Small intestine (tissue), 7 donors: ENCODE data around the gene RHOH. TPM values are rescaled to one million over a fixed set of nuclear protein-coding genes. Genes with fewer than 3 reads are reported as not detected.

Experiments used
- DNase-seq, 2 donors: peaks; one replicate each; pipeline versions ENCODE4 v3.0.0 to v3.0.0-alpha.2; 2013
- FAIRE-seq: peaks from 2 replicates; lab custom pipeline; 2012; peaks lifted over from hg19 to GRCh38; lab: Jason Lieb, UNC
- H3K27ac ChIP-seq, 3 donors: one replicate each; pipeline ENCODE4 v1.5.1; 2013; ENCODE audit warnings: low read length in 2 of 3, mild to moderate bottlenecking in 2 of 3, control low read depth in 1 of 3, inconsistent platforms in 1 of 3, low read depth in 1 of 3, moderate library complexity in 1 of 3
- H3K27me3 ChIP-seq, 3 donors: one replicate each; pipeline ENCODE4 v1.6.1; 2013; ENCODE audit warnings: low read length in 3 of 3, inconsistent platforms in 1 of 3; ENCODE audit not compliant: control insufficient read depth in 3 of 3, insufficient read depth in 3 of 3
- H3K36me3 ChIP-seq, 3 donors: one replicate each; pipeline ENCODE4 v1.6.1; 2013; ENCODE audit warnings: low read length in 3 of 3, inconsistent platforms in 1 of 3, low read depth in 1 of 3, mild to moderate bottlenecking in 1 of 3, moderate library complexity in 1 of 3; ENCODE audit not compliant: control insufficient read depth in 3 of 3, insufficient read depth in 2 of 3
- H3K4me1 ChIP-seq, 3 donors: one replicate each; pipeline ENCODE4 v1.6.1; 2013; ENCODE audit warnings: low read length in 2 of 3, inconsistent platforms in 1 of 3, low read depth in 1 of 3, mild to moderate bottlenecking in 1 of 3, moderate library complexity in 1 of 3; ENCODE audit not compliant: control insufficient read depth in 3 of 3, insufficient read depth in 2 of 3
- H3K4me3 ChIP-seq, 3 donors: one replicate each; pipeline ENCODE4 v1.5.1; 2013; ENCODE audit warnings: low read length in 3 of 3, control low read depth in 1 of 3, inconsistent platforms in 1 of 3, low read depth in 1 of 3, mild to moderate bottlenecking in 1 of 3, moderate library complexity in 1 of 3
- H3K9me3 ChIP-seq, 2 donors: one replicate each; pipeline ENCODE4 v1.6.1; 2013; ENCODE audit warnings: low read depth in 1 of 2, low read length in 1 of 2; ENCODE audit not compliant: control insufficient read depth in 2 of 2, insufficient read depth in 1 of 2
- WGBS, 3 donors: extraction: QIAGEN DNeasy Blood & Tissue Kit; methylation state at CpG; one replicate each; pipeline ENCODE4 v1.1.7; 2013; 5-methylcytosine and 5-hydroxymethylcytosine counted together
- polyA plus RNA-seq, 4 donors: library from polyadenylated mRNA; stranded (reverse) in 3 of 4; unstranded in 1 of 4; fragments of 200-250 nt in 3 of 4; fragments of 120-200 nt in 1 of 4; gene quantifications; one replicate each; pipeline versions ENCODE4 v1.2.1 to v1.2.3, GENCODE V29; 2013
- donor health status: healthy with polysubstance abuse.
- donor health status: control.
- donor health status: control.
- donor health status: Bipolar disorder and iron deficiency.
- donor health status: healthy.

The RHOH gene
- polyA plus RNA-seq, 4 donors, result 2.9 to 11.6 (median 3.7) TPM

DNA sequence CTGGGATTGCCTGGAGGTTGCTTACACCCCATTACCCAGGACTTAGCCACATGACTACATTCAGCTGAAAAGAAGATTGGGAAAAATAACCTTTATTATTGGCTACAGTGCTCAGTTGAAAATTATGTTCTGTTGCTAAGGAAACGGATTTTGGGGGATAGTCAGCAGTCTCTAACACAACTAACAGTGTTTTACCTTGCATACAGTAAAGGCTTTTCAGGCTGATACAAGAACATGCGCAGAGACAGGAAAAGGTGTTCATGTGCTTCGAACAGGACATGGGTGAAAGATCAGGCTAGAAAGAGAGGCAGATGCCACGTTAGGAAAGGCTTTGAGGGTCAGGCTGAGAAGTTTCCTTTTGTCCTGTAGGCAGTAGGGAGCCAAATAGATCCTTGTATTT, 14.8 kb upstream of the RHOH start:
- H3K9me3 ChIP-seq, result no peaks in the 10 kb centered on the region
- no peak overlapping the region for H3K4me3 ChIP-seq
- DNase-seq (no peak), FAIRE-seq (no peak)
- no peaks in the 10 kb centered on the region for H3K4me1 ChIP-seq
- no peak overlapping the region for H3K27ac ChIP-seq
- peaks cover 0 to 4% (median 0%) of the 10 kb centered on the region in 3 donors for H3K27me3 ChIP-seq
- no peaks in the 10 kb centered on the region for H3K36me3 ChIP-seq
- 77 to 83% (median 80%) methylated on average over 4 of the region's 4 CpGs for WGBS, 3 donors

DNA sequence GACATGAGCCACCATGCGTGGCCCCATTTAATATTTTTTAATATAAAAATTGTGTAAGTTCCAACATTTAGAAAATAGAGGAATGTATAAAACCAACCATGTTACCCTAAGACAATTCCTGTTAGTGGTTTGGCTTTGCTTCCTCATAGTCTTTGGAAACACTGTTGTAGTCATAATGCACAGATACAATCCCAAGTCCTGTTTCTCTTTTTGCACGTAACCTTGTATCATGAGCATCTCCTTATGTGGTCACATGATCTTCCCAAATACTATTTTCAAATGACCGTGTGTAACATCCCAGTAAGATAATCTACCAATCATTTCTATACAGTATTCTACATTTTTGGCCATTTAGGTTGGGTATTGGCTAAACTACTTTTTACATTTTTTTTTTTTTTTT, 13.9 kb upstream of the RHOH start:
- no peak for FAIRE-seq

DNA sequence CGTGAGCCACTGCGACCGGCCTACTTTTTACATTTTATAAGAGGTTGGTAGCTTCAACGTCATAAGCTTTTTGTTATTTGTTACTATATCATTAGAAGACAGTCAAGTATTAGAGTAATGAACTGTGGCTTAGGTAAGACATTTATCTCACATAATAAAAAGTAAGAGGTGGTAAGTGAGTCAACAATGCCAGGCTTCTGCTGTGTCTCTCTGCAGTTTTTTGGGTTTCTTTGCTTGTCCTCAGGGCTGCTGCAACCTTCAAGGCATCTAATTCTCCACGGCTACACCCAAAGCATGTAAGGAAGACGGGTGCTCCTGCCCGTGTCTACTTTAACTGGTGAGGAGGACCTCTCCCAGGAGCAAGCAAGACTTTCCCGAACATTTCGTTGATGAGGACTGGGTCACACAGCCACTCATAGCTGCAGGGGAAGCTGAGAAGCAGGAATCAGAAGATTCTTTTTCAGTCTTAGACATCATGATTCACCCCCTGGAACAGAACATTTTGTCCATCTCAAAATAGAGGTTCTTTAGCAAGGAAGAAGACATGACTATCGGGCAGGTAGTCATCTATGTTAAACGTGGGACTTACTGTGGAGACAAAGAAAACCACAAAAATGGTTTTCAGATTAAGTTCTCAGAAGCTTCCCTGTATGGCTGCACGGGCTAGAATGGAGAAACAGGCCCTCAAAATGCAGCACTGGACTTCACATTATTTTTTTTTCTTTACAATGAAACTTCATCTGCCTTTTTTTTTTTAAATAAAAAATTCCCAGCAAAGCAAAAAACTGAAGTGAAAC, 13.0 kb upstream of the RHOH start:
- no peaks in the 10 kb centered on the region for H3K36me3 ChIP-seq

More for the DNA sequence above, 13.9 kb upstream of the RHOH start:
- Histone ChIP-seq H3K4me3 (no peak overlapping the region), H3K27ac (no peak overlapping the region), H3K27me3 (peaks cover 0 to 4% (median 0%) of the 10 kb centered on the region in 3 donors), H3K36me3 (no peaks in the 10 kb centered on the region), H3K4me1 (no peaks in the 10 kb centered on the region), H3K9me3 (no peaks in the 10 kb centered on the region)
- no peak for DNase-seq
- WGBS, 3 donors, result 91 to 99% (median 95%) methylated on average over 3 of the region's 3 CpGs

DNA sequence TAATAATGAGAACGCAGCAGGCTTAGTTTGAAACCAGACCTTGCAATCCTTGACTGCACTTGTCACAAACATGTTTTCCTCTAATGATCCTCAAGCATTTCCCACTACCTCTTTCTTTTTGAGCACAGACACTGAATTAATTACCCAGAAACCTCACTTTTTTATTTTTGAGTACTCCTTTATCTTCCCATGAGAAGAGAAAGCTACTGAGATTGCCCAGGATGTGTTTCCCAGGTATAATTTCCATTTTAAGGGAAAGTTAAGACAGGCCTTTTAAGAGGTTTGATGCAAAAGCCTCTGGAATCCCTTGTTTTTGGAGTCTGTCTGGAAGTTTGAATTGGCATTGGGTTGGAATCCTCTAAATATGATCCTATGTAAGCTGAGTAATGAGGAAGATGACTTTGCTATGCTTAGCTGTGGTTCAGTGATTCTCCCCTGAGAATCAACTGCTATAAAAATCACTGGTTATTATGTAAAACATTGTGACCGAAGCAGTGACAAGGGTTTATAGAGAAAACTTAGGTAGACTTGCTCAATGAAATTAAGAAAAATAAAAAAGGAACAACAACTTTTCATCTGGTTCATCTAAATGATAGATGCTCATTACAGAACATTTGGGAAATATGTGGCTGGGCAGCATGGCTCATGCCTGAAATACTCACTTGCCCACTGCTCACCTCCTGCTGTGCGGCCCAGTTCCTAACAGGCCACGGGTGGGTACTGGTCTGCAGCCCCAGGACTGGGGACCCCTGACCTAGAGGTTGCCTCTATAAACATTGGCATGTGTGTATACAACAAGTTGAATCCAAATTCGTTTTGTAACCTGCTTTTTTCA, 10.8 kb upstream of the RHOH start:
- Histone ChIP-seq H3K36me3 (no peaks in the 10 kb centered on the region), H3K4me3 (no peak overlapping the region), H3K9me3 (no peaks in the 10 kb centered on the region), H3K4me1 (peaks cover 0 to 5% (median 2%) of the 10 kb centered on the region in 3 donors), H3K27ac (no peak overlapping the region), H3K27me3 (no peaks in the 10 kb centered on the region)
- no peak for FAIRE-seq
- 82 to 90% (median 85%) methylated on average over 5 of the region's 5 CpGs for whole genome bisulfite sequencing, 3 donors
- DNase-seq, result no peak

More for the DNA sequence above, 13.0 kb upstream of the RHOH start:
- Histone ChIP-seq H3K27ac (peak overlapping the region in 1 of 3 donors; percentile 65), H3K9me3 (no peaks in the 10 kb centered on the region), H3K4me1 (no peaks in the 10 kb centered on the region), H3K4me3 (no peak overlapping the region), H3K27me3 (no peaks in the 10 kb centered on the region)
- WGBS, 3 donors, result 76 to 88% (median 85%) methylated on average over 12 of the region's 12 CpGs
- no peak for FAIRE-seq
- peak in 1 of 2 donors; percentile 48 for DNase-seq

DNA sequence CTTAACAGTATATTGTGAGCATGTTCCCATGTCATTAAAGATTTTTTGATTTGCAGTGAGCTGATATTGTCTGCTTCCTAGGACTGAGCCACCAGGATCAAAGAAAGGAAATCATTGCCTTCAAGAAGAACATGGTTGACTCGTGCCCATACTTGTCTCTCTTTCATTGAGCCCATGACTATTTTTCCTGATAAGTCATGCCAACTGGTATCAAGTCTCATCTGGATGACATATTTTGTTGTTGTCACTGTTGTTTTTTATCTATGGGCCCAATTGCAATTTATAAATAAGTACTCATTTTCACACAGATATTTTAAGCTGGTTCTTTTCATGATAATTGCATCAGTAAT, 10.2 kb upstream of the RHOH start:
- 79 to 91% (median 88%) methylated on average over 1 of the region's 1 CpG for WGBS, 3 donors
- Histone ChIP-seq H3K9me3 (no peaks in the 10 kb centered on the region), H3K4me1 (peaks cover 0 to 6% (median 2%) of the 10 kb centered on the region in 3 donors), H3K36me3 (no peaks in the 10 kb centered on the region), H3K4me3 (no peak overlapping the region), H3K27me3 (no peaks in the 10 kb centered on the region), H3K27ac (no peak overlapping the region)
- DNase-seq, result no peak
- FAIRE-seq, result no peak

DNA sequence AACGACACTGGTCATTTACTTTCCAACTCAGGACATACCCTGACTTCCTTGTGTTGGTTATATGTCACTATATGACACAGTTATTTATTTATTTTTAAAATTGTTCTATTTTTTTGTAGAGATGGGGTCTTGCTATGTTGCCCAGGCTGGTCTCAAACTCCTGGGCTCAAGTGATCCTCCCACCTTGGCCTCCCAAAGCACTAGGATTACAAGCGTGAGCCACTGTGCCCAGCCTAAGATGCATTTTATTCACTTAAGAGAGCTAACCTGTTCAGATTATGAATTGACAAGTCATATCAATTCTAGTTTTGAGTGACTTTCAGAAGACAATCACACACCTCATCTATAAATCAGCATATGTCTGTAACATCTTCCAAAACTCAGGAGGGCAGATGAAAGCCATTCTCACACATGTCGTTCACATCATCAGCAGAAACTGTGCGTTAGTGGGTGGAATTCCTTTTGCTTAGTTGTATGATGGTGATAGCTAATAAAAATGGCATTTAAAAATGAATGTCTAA, 9.4 kb upstream of the RHOH start:
- 89 to 92% (median 89%) methylated on average over 4 of the region's 4 CpGs for WGBS, 3 donors
- no peak for DNase-seq
- FAIRE-seq, result no peak

DNA sequence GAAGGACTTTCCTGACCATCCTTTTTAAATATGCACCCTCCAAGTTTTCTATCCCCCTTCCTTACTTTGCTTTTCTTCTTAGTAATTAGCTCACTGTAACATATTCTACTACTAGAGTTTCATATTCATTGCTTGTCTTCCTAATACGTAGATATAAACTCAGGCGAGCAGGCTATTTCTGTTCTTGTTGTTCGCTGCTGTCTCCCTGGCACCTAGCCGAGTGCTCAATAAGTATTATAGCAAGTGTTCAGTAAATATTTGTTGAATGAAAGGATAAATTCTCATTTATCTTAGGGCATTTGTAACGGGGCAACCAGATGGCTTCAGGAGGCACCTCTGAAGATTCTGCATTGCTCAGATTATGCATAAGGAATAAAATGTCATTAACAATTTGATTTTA, 6.8 kb upstream of the RHOH start:
- Histone ChIP-seq H3K9me3 (no peaks in the 10 kb centered on the region), H3K4me1 (peaks cover 0 to 28% (median 2%) of the 10 kb centered on the region in 3 donors), H3K27me3 (no peaks in the 10 kb centered on the region), H3K27ac (no peak overlapping the region), H3K36me3 (no peaks in the 10 kb centered on the region), H3K4me3 (no peak overlapping the region)
- FAIRE-seq (no peak), DNase-seq (no peak)
- WGBS, 3 donors, result 44 to 52% (median 49%) methylated on average over 5 of the region's 5 CpGs

More for the DNA sequence above, 9.4 kb upstream of the RHOH start:
- Histone ChIP-seq H3K4me3 (no peak overlapping the region), H3K4me1 (peaks cover 0 to 14% (median 2%) of the 10 kb centered on the region in 3 donors), H3K27ac (no peak overlapping the region), H3K9me3 (no peaks in the 10 kb centered on the region), H3K36me3 (no peaks in the 10 kb centered on the region), H3K27me3 (no peaks in the 10 kb centered on the region)

DNA sequence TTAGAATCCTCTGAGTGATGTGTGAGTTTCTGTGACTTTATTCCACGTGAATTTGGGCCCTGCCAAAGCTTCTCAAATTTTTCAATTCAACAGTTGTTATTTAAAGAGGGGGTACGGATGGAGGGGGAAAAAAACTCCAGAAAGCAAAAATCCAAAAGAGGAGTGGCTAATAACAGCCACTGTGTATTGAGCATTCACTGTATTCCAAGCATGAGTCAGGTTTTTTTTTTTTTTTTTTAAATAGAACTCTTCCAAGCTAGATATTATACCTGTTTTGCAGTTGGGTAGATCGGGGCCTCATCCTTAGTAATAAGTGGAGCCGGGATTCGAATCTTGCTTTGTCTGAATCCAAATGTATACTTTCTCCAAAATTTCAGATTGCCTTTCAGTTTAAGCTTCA, 6.4 kb upstream of the RHOH start:
- WGBS, 3 donors, result 72 to 81% (median 76%) methylated on average over 5 of the region's 5 CpGs

More for the DNA sequence above, 6.4 kb upstream of the RHOH start:
- Histone ChIP-seq H3K4me3 (no peak overlapping the region), H3K9me3 (no peaks in the 10 kb centered on the region), H3K27ac (no peak overlapping the region), H3K36me3 (no peaks in the 10 kb centered on the region), H3K27me3 (no peaks in the 10 kb centered on the region), H3K4me1 (peaks cover 0 to 32% (median 2%) of the 10 kb centered on the region in 3 donors)
- DNase-seq (no peak), FAIRE-seq (no peak)
